Osteocyte (in vitro differentiated cells): ENCODE data around the gene SMIM21. TPM values are rescaled to one million over a fixed set of nuclear protein-coding genes. Genes with fewer than 3 reads are reported as not detected.

Experiments
- DNase-seq: peaks from one replicate; pipeline ENCODE4 v3.0.0; 2021; ENCODE audit warnings: mixed read lengths; ENCODE audit not compliant: unreplicated experiment; ENCODE audit errors: extremely low spot score
- H3K27ac Mint-ChIP-seq: one replicate; pipeline ENCODE4 v1.8.0; 2021; ENCODE audit warnings: mild to moderate bottlenecking, mixed read lengths; ENCODE audit not compliant: unreplicated experiment
- H3K27me3 Mint-ChIP-seq: one replicate; pipeline ENCODE4 v1.8.0; 2021; ENCODE audit warnings: mixed read lengths; ENCODE audit not compliant: unreplicated experiment
- H3K36me3 Mint-ChIP-seq: one replicate; pipeline ENCODE4 v1.8.0; 2021; ENCODE audit warnings: mixed read lengths; ENCODE audit not compliant: unreplicated experiment
- H3K4me1 Mint-ChIP-seq: one replicate; pipeline ENCODE4 v1.8.0; 2021; ENCODE audit warnings: mixed read lengths; ENCODE audit not compliant: unreplicated experiment
- H3K4me3 Mint-ChIP-seq: one replicate; pipeline ENCODE4 v1.8.0; 2021; ENCODE audit warnings: mild to moderate bottlenecking, moderate library complexity, mixed read lengths; ENCODE audit not compliant: unreplicated experiment
- H3K9me3 Mint-ChIP-seq: one replicate; pipeline ENCODE4 v1.8.0; 2021; ENCODE audit warnings: mixed read lengths; ENCODE audit not compliant: unreplicated experiment
- CTCF ChIP-seq: fragments of 200-600 bp; sonication (generic); IDR thresholded peaks from 2 replicates; pipeline ENCODE4 v1.5.0; 2021; ENCODE audit warnings: antibody characterized with exemption, mild to moderate bottlenecking, moderate library complexity
- total RNA-seq: library from RNA; stranded (reverse); gene quantifications from 2 replicates; pipeline ENCODE4 v1.2.1, GENCODE V29; 2021

The SMIM21 gene
- total RNA-seq, 1 donor from 2014 or later, result not detected

GRCh38 chr18:75450906-75451305, 23.4 kb upstream of the SMIM21 start:
- H3K4me1 Mint-ChIP-seq, result peaks cover 4% of the 10 kb centered on the region
- no peak for DNase-seq
- no peaks in the 10 kb centered on the region for H3K36me3 Mint-ChIP-seq
- H3K27me3 Mint-ChIP-seq, result peaks cover 7% of the 10 kb centered on the region
- TF ChIP-seq CTCF, result no peak
- peaks cover 4% of the 10 kb centered on the region for H3K9me3 Mint-ChIP-seq
- no peak overlapping the region for H3K27ac Mint-ChIP-seq
- no peak overlapping the region for H3K4me3 Mint-ChIP-seq

- H3K9me3 Mint-ChIP-seq, result no peaks in the 10 kb centered on the region
- H3K36me3 Mint-ChIP-seq, result no peaks in the 10 kb centered on the region
- peaks cover 8% of the 10 kb centered on the region for H3K27me3 Mint-ChIP-seq
- DNase-seq, result no peak
- H3K4me1 Mint-ChIP-seq, result peaks cover 4% of the 10 kb centered on the region
- no peak overlapping the region for H3K27ac Mint-ChIP-seq
- H3K4me3 Mint-ChIP-seq, result no peak overlapping the region
- TF ChIP-seq CTCF, result no peak
These were observed 14.4 kb upstream of the SMIM21 start for GRCh38 chr18:75441896-75442295.

- no peaks in the 10 kb centered on the region for H3K36me3 Mint-ChIP-seq
- no peak overlapping the region for H3K27ac Mint-ChIP-seq
- H3K4me3 Mint-ChIP-seq, result no peak overlapping the region
- no peak for DNase-seq
- H3K9me3 Mint-ChIP-seq, result no peaks in the 10 kb centered on the region
- peaks cover 4% of the 10 kb centered on the region for H3K4me1 Mint-ChIP-seq
- TF ChIP-seq CTCF, result no peak
- H3K27me3 Mint-ChIP-seq, result peaks cover 14% of the 10 kb centered on the region
These were observed 11.8 kb upstream of the SMIM21 start for GRCh38 chr18:75439348-75439747.

GRCh38 chr18:75438891-75439290, 11.4 kb upstream of the SMIM21 start:
- Mint-ChIP-seq H3K9me3 (no peaks in the 10 kb centered on the region), H3K27ac (no peak overlapping the region), H3K36me3 (no peaks in the 10 kb centered on the region), H3K4me1 (peaks cover 4% of the 10 kb centered on the region), H3K27me3 (peaks cover 12% of the 10 kb centered on the region), H3K4me3 (no peak overlapping the region)
- DNase-seq, result no peak
- no peak for TF ChIP-seq CTCF

- Mint-ChIP-seq H3K4me1 (peaks cover 4% of the 10 kb centered on the region), H3K4me3 (no peak overlapping the region)
- TF ChIP-seq CTCF, result no peak
These were observed 10.5 kb upstream of the SMIM21 start for GRCh38 chr18:75437979-75438378.

More at GRCh38 chr18:75437979-75438378, 10.5 kb upstream of the SMIM21 start:
- Mint-ChIP-seq H3K27ac (no peak overlapping the region), H3K36me3 (no peaks in the 10 kb centered on the region), H3K9me3 (no peaks in the 10 kb centered on the region), H3K27me3 (peaks cover 13% of the 10 kb centered on the region)
- no peak for DNase-seq
